T-helper 17 cell (primary cell): ENCODE data around the gene CIT. TPM values are rescaled to one million over a fixed set of nuclear protein-coding genes. Genes with fewer than 3 reads are reported as not detected.
"Not testable (repeated sequence)": the region's sequence is repeated elsewhere in the genome, so short reads cannot be mapped to it uniquely, and the experiment has no call there.

Experiments
- ATAC-seq: fragments of 150-1000 bp; cut with Tn5 transposase; 2 replicates; pipeline ENCODE4 v1.10.0; 2021; ENCODE audit warnings: mild to moderate bottlenecking, moderate library complexity
- DNase-seq, 3 donors: peaks; one replicate each; pipeline versions ENCODE4 v3.0.0 to v3.0.0-alpha.2; 2020 to 2021
- H3K9me3 ChIP-seq: one replicate; pipeline ENCODE4 v1.7.0; 2013; ENCODE audit warnings: low read length, mild to moderate bottlenecking; ENCODE audit not compliant: control insufficient read depth, poor library complexity, severe bottlenecking
- H3K27ac Mint-ChIP-seq: one replicate; pipeline ENCODE4 v1.8.0; 2022; ENCODE audit warnings: mild to moderate bottlenecking, moderate library complexity, mixed read lengths
- H3K27me3 Mint-ChIP-seq: one replicate; pipeline ENCODE4 v1.8.0; 2022; ENCODE audit warnings: mixed read lengths
- H3K36me3 Mint-ChIP-seq: one replicate; pipeline ENCODE4 v1.8.0; 2022; ENCODE audit warnings: low read depth, mixed read lengths
- H3K4me1 Mint-ChIP-seq: one replicate; pipeline ENCODE4 v1.8.0; 2022; ENCODE audit warnings: mild to moderate bottlenecking, mixed read lengths
- H3K4me3 Mint-ChIP-seq: one replicate; pipeline ENCODE4 v1.8.0; 2022; ENCODE audit warnings: mild to moderate bottlenecking, moderate library complexity, mixed read lengths
- total RNA-seq, 4 donors: library from RNA in 2 of 4; stranded (reverse) in 2 of 4; gene quantifications; one replicate each; pipeline ENCODE4 v1.2.3 and lab custom pipeline; 2022 to 2026

CIT gene
- total RNA-seq, 2 donors from 2014 or later = 1.6 to 2.5 TPM

GRCh38 chr12:119710374-119710964 is 166.7 kb downstream of the CIT start:
- H3K9me3 ChIP-seq = no peaks in the 10 kb centered on the region
- ATAC-seq = no peak
- H3K4me3 Mint-ChIP-seq = no peak overlapping the region
- H3K36me3 Mint-ChIP-seq = peaks cover 4% of the 10 kb centered on the region
- H3K4me1 Mint-ChIP-seq = no peaks in the 10 kb centered on the region
- DNase-seq = no peak
- H3K27ac Mint-ChIP-seq = no peak overlapping the region
- H3K27me3 Mint-ChIP-seq = no peaks in the 10 kb centered on the region

GRCh38 chr12:119706427-119706826 is 170.7 kb downstream of the CIT start:
- H3K27me3 Mint-ChIP-seq, ATAC-seq, H3K27ac Mint-ChIP-seq, H3K4me1 Mint-ChIP-seq, H3K36me3 Mint-ChIP-seq, H3K9me3 ChIP-seq, H3K4me3 Mint-ChIP-seq, DNase-seq: not testable (repeated sequence)

- Mint-ChIP-seq H3K36me3 (no peaks in the 10 kb centered on the region), H3K27me3 (no peaks in the 10 kb centered on the region), H3K4me1 (no peaks in the 10 kb centered on the region), H3K27ac (no peak overlapping the region), H3K4me3 (no peak overlapping the region)
- DNase-seq (no peak), ATAC-seq (no peak)
- no peaks in the 10 kb centered on the region for H3K9me3 ChIP-seq
Measured at GRCh38 chr12:119705182-119705581, 171.9 kb downstream of the CIT start.

GRCh38 chr12:119704065-119704747 is 172.9 kb downstream of the CIT start:
- Mint-ChIP-seq H3K4me1 (no peaks in the 10 kb centered on the region), H3K27ac (no peak overlapping the region), H3K4me3 (no peak overlapping the region), H3K36me3 (no peaks in the 10 kb centered on the region), H3K27me3 (no peaks in the 10 kb centered on the region)
- H3K9me3 ChIP-seq = no peaks in the 10 kb centered on the region
- ATAC-seq = no peak
- no peak for DNase-seq

GRCh38 chr12:119700078-119700477 is 177.0 kb downstream of the CIT start:
- H3K9me3 ChIP-seq = no peaks in the 10 kb centered on the region
- Mint-ChIP-seq H3K36me3 (no peaks in the 10 kb centered on the region), H3K4me3 (no peak overlapping the region), H3K4me1 (peaks cover 5% of the 10 kb centered on the region), H3K27ac (peak overlapping the region; percentile 34), H3K27me3 (no peaks in the 10 kb centered on the region)
- DNase-seq (no peak), ATAC-seq (no peak)

- Mint-ChIP-seq H3K4me1 (peaks cover 5% of the 10 kb centered on the region), H3K27me3 (no peaks in the 10 kb centered on the region), H3K36me3 (no peaks in the 10 kb centered on the region), H3K4me3 (no peak overlapping the region), H3K27ac (no peak overlapping the region)
- DNase-seq (no peak), ATAC-seq (no peak)
- H3K9me3 ChIP-seq = no peaks in the 10 kb centered on the region
Measured at GRCh38 chr12:119699199-119699760, 177.8 kb downstream of the CIT start.

- Mint-ChIP-seq H3K36me3 (no peaks in the 10 kb centered on the region), H3K4me3 (no peak overlapping the region), H3K4me1 (peaks cover 5% of the 10 kb centered on the region), H3K27me3 (no peaks in the 10 kb centered on the region), H3K27ac (no peak overlapping the region)
- no peak for DNase-seq
- no peak for ATAC-seq
- no peaks in the 10 kb centered on the region for H3K9me3 ChIP-seq
Measured at GRCh38 chr12:119696943-119697342, 180.2 kb downstream of the CIT start.

GRCh38 chr12:119695034-119695433 is 182.1 kb downstream of the CIT start:
- no peak overlapping the region for H3K4me3 Mint-ChIP-seq

GRCh38 chr12:119694111-119694510 is 183.0 kb downstream of the CIT start:
- no peaks in the 10 kb centered on the region for H3K36me3 Mint-ChIP-seq
- no peaks in the 10 kb centered on the region for H3K9me3 ChIP-seq
- no peak for ATAC-seq
- no peaks in the 10 kb centered on the region for H3K27me3 Mint-ChIP-seq
- peaks cover 5% of the 10 kb centered on the region for H3K4me1 Mint-ChIP-seq
- H3K27ac Mint-ChIP-seq = peak overlapping the region; percentile 32
- no peak for DNase-seq
- no peak overlapping the region for H3K4me3 Mint-ChIP-seq

More at GRCh38 chr12:119695034-119695433, 182.1 kb downstream of the CIT start:
- no peaks in the 10 kb centered on the region for H3K9me3 ChIP-seq
- peaks cover 5% of the 10 kb centered on the region for H3K4me1 Mint-ChIP-seq
- H3K27me3 Mint-ChIP-seq = no peaks in the 10 kb centered on the region
- no peak for DNase-seq
- no peaks in the 10 kb centered on the region for H3K36me3 Mint-ChIP-seq
- no peak for ATAC-seq
- no peak overlapping the region for H3K27ac Mint-ChIP-seq

GRCh38 chr12:119693511-119693910 is 183.6 kb downstream of the CIT start:
- Mint-ChIP-seq H3K4me3 (no peak overlapping the region), H3K27me3 (no peaks in the 10 kb centered on the region), H3K27ac (peak overlapping the region; percentile 32), H3K36me3 (no peaks in the 10 kb centered on the region), H3K4me1 (peaks cover 5% of the 10 kb centered on the region)
- DNase-seq (no peak), ATAC-seq (no peak)
- no peaks in the 10 kb centered on the region for H3K9me3 ChIP-seq

- no peaks in the 10 kb centered on the region for H3K9me3 ChIP-seq
- H3K4me3 Mint-ChIP-seq = no peak overlapping the region
- DNase-seq (no peak), ATAC-seq (no peak)
- no peak overlapping the region for H3K27ac Mint-ChIP-seq
- peaks cover 6% of the 10 kb centered on the region for H3K4me1 Mint-ChIP-seq
- no peaks in the 10 kb centered on the region for H3K36me3 Mint-ChIP-seq
- H3K27me3 Mint-ChIP-seq = no peaks in the 10 kb centered on the region
Measured at GRCh38 chr12:119692997-119693396, 184.1 kb downstream of the CIT start.

GRCh38 chr12:119692410-119692809 is 184.7 kb downstream of the CIT start:
- Mint-ChIP-seq H3K27ac (no peak overlapping the region), H3K27me3 (no peaks in the 10 kb centered on the region), H3K36me3 (no peaks in the 10 kb centered on the region), H3K4me3 (no peak overlapping the region), H3K4me1 (peaks cover 7% of the 10 kb centered on the region)
- DNase-seq (no peak), ATAC-seq (no peak)
- no peaks in the 10 kb centered on the region for H3K9me3 ChIP-seq

GRCh38 chr12:119691202-119691810 is 185.8 kb downstream of the CIT start:
- ATAC-seq = no peak
- no peak for DNase-seq
- Mint-ChIP-seq H3K4me1 (peaks cover 2% of the 10 kb centered on the region), H3K27me3 (no peaks in the 10 kb centered on the region), H3K36me3 (no peaks in the 10 kb centered on the region), H3K4me3 (no peak overlapping the region), H3K27ac (no peak overlapping the region)
- H3K9me3 ChIP-seq = no peaks in the 10 kb centered on the region
